SK-N-SH (cell line): ENCODE data around the gene LIN7C. TPM values are rescaled to one million over a fixed set of nuclear protein-coding genes. Genes with fewer than 3 reads are reported as not detected.

Experiments
- CTCF ChIA-PET: fragments of 300-600, 350-600 bp; formaldehyde crosslinking; extraction: SDS; loops from one replicate; lab custom pipeline; 2021; lab: Yijun Ruan, JAX
- POLR2A ChIA-PET: fragments of 350-600 bp; sonication (Branson Sonifier 250); formaldehyde crosslinking; extraction: SDS; loops from one replicate; lab custom pipeline; 2020; ENCODE audit warnings: antibody characterized with exemption, inconsistent platforms; lab: Yijun Ruan, JAX
- DNase-seq: peaks from one replicate; pipeline ENCODE4 v3.0.0; 2012
- H2AFZ ChIP-seq: fragments of 200-600 bp; sonication (generic); 2 replicates; pipeline ENCODE4 v1.8.1; 2016; ENCODE audit warnings: antibody characterized with exemption, mild to moderate bottlenecking, low read depth
- H3F3A ChIP-seq: fragments of 200-600 bp; sonication (generic); replicated peaks from 2 replicates; pipeline ENCODE3; 2016; ENCODE audit warnings: antibody characterized with exemption, mild to moderate bottlenecking; ENCODE audit not compliant: insufficient read depth
- H3K27ac ChIP-seq, 2 experiments: fragments of 200-500 bp in 1 of 2; fragments of 200-600 bp in 1 of 2; sonication (Bioruptor generic) in 1 of 2; sonication (generic), shearing (Covaris generic) in 1 of 2; 2 replicates each; pipeline versions ENCODE4 v1.5.1 to v1.6.1; 2014 to 2016; ENCODE audit warnings: low read depth in 2 of 2, inconsistent platforms in 1 of 2, low read length in 1 of 2, mild to moderate bottlenecking in 1 of 2, mixed read lengths in 1 of 2
- H3K27me3 ChIP-seq: fragments of 200-600 bp; sonication (generic), shearing (Covaris generic); 2 replicates; pipeline ENCODE4 v1.6.1; 2016; ENCODE audit warnings: mixed run types; ENCODE audit not compliant: insufficient read depth
- H3K36me3 ChIP-seq, 2 experiments: fragments of 200-500 bp in 1 of 2; fragments of 200-600 bp in 1 of 2; sonication (Bioruptor generic) in 1 of 2; sonication (generic) in 1 of 2; replicated peaks in 1 of 2; 2 replicates each; pipeline versions ENCODE3 to v1.5.1; 2014 to 2016; ENCODE audit warnings: low read length in 1 of 2, mild to moderate bottlenecking in 1 of 2; ENCODE audit not compliant: insufficient read depth in 2 of 2, control insufficient read depth in 1 of 2
- H3K4me1 ChIP-seq, 2 experiments: fragments of 200-500 bp in 1 of 2; fragments of 200-600 bp in 1 of 2; sonication (Bioruptor generic) in 1 of 2; sonication (generic), shearing (Covaris generic) in 1 of 2; 2 replicates each; pipeline versions ENCODE4 v1.5.1 to v1.6.1; 2014 to 2016; ENCODE audit warnings: low read depth in 1 of 2, low read length in 1 of 2, mixed run types in 1 of 2; ENCODE audit not compliant: insufficient read depth in 2 of 2, control insufficient read depth in 1 of 2
- H3K4me2 ChIP-seq: fragments of 200-600 bp; sonication (generic), shearing (Covaris generic); 2 replicates; pipeline ENCODE4 v1.6.1; 2017; ENCODE audit warnings: mixed run types
- H3K4me3 ChIP-seq, 2 experiments: fragments of 200-500 bp in 1 of 2; fragments of 200-600 bp in 1 of 2; sonication (Bioruptor generic) in 1 of 2; sonication (generic), shearing (Covaris generic) in 1 of 2; 2 replicates each; pipeline versions ENCODE4 v1.5.1 to v1.8.1; 2014 to 2016; ENCODE audit warnings: low read depth in 2 of 2, inconsistent platforms in 1 of 2, low read length in 1 of 2, mild to moderate bottlenecking in 1 of 2, mixed read lengths in 1 of 2, moderate library complexity in 1 of 2
- H3K79me2 ChIP-seq: fragments of 200-600 bp; sonication (generic); 2 replicates; pipeline ENCODE4 v1.8.1; 2017; ENCODE audit warnings: mild to moderate bottlenecking; ENCODE audit not compliant: insufficient read depth
- H3K9ac ChIP-seq: fragments of 200-600 bp; sonication (generic); 2 replicates; pipeline ENCODE4 v1.6.1; 2017; ENCODE audit warnings: mixed run types
- H3K9me2 ChIP-seq: fragments of 200-600 bp; sonication (generic); 2 replicates; pipeline ENCODE4 v1.6.1; 2017; ENCODE audit warnings: mixed run types
- H3K9me3 ChIP-seq: fragments of 200-600 bp; sonication (generic); 2 replicates; pipeline ENCODE4 v1.6.1; 2017; ENCODE audit warnings: mixed run types, mild to moderate bottlenecking, moderate library complexity
- H4K20me1 ChIP-seq: fragments of 200-600 bp; sonication (generic); 2 replicates; pipeline ENCODE4 v1.6.1; 2017; ENCODE audit warnings: mild to moderate bottlenecking, mixed run types; ENCODE audit not compliant: insufficient read depth
- CTCF ChIP-seq: fragments of 200-600 bp; sonication (generic); IDR thresholded peaks from 2 replicates; pipeline ENCODE4 v1.6.1; 2017; ENCODE audit warnings: antibody characterized with exemption, mild to moderate bottlenecking, moderate library complexity
- ELF1 ChIP-seq: IDR thresholded peaks from 2 replicates; pipeline ENCODE4 v1.4.0; 2012
- NRF1 ChIP-seq: IDR thresholded peaks from 2 replicates; pipeline ENCODE4 v1.6.1; 2012; ENCODE audit warnings: low read depth, mild to moderate bottlenecking, low read length
- RCOR1 ChIP-seq: fragments of 150-350 bp; IDR thresholded peaks from 2 replicates; pipeline ENCODE4 v1.6.1; 2017; ENCODE audit warnings: antibody characterized with exemption, low read length
- RXRA ChIP-seq: IDR thresholded peaks from 2 replicates; pipeline ENCODE4 v1.4.0; 2012; ENCODE audit warnings: low read depth, mild to moderate bottlenecking, borderline replicate concordance
- SMC3 ChIP-seq: IDR thresholded peaks from 2 replicates; pipeline ENCODE4 v1.6.1; 2012; ENCODE audit warnings: low read depth, low read length, improper control_type of control experiment
- TAF1 ChIP-seq: IDR thresholded peaks from 2 replicates; pipeline ENCODE4 v1.6.1; 2012; ENCODE audit warnings: low read depth, mild to moderate bottlenecking, low read length, moderate library complexity, borderline replicate concordance
- TCF12 ChIP-seq: IDR thresholded peaks from 2 replicates; pipeline ENCODE4 v1.4.0; 2012
- TEAD4 ChIP-seq: IDR thresholded peaks from 2 replicates; pipeline ENCODE4 v1.4.0; 2012; ENCODE audit warnings: mild to moderate bottlenecking, borderline replicate concordance; ENCODE audit not compliant: insufficient read depth
- USF1 ChIP-seq: IDR thresholded peaks from 2 replicates; pipeline ENCODE4 v1.4.0; 2012; ENCODE audit warnings: low read depth, borderline replicate concordance
- polyA plus RNA-seq, 3 experiments: library from polyadenylated mRNA; depleted of rRNA; stranded (reverse); fragments of >200 nt; gene quantifications; 2 replicates each; pipeline ENCODE4 v1.2.3, GENCODE V29; 2012
- TF ChIP-seq, protein P1 (sequence below): IDR thresholded peaks from 2 replicates; pipeline ENCODE4 v1.4.0; 2012; ENCODE audit warnings: low read depth, borderline replicate concordance
- TF ChIP-seq, protein P2 (sequence below): IDR thresholded peaks from 2 replicates; pipeline ENCODE4 v1.6.1; 2012; ENCODE audit warnings: mild to moderate bottlenecking, low read depth, low read length, moderate library complexity

Gene LIN7C
- polyA plus RNA-seq, 1 of the 3 experiments (the other 2 are of a cell fraction) = 7.3 TPM

DNA sequence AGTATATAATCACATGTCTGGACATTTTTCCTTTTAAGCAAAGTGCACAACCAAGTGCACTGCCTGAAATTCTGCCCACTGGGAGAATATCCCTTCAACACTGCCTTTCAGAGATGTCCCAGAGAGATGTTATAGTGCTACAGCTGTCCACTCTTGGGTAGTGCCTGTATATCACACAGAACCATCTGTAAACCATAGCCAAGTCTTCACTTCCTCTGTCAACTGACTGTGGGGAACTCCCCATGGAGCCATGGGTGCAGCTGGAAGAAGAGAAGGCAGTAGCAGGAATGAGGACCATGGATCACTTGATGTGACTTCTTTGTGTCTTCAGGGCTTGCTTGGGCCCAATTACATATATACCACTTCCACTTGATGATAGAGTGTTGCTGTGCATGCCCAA, 44.6 kb upstream of the LIN7C start (continued):
- no peak for TF ChIP-seq USF1

GRCh38 chr11:27545946-27546345, 39.4 kb upstream of the LIN7C start:
- Histone ChIP-seq H3K27me3 (no peaks in the 10 kb centered on the region), H3K4me1 (no peaks in the 10 kb centered on the region), H2AFZ (no peak overlapping the region), H3K36me3 (no peaks in the 10 kb centered on the region), H3K27ac (no peak overlapping the region), H3K9me2 (no peaks in the 10 kb centered on the region), H4K20me1 (no peaks in the 10 kb centered on the region), H3K4me3 (no peak overlapping the region), H3F3A (no peaks in the 10 kb centered on the region), H3K9ac (no peak overlapping the region), H3K9me3 (no peaks in the 10 kb centered on the region), H3K79me2 (no peaks in the 10 kb centered on the region), H3K4me2 (no peak overlapping the region)
- no peak for DNase-seq
- CTCF ChIA-PET = no interaction called here
- POLR2A ChIA-PET = no interaction called here
- TF ChIP-seq ELF1 = no peak
- TF ChIP-seq, protein P1, sequence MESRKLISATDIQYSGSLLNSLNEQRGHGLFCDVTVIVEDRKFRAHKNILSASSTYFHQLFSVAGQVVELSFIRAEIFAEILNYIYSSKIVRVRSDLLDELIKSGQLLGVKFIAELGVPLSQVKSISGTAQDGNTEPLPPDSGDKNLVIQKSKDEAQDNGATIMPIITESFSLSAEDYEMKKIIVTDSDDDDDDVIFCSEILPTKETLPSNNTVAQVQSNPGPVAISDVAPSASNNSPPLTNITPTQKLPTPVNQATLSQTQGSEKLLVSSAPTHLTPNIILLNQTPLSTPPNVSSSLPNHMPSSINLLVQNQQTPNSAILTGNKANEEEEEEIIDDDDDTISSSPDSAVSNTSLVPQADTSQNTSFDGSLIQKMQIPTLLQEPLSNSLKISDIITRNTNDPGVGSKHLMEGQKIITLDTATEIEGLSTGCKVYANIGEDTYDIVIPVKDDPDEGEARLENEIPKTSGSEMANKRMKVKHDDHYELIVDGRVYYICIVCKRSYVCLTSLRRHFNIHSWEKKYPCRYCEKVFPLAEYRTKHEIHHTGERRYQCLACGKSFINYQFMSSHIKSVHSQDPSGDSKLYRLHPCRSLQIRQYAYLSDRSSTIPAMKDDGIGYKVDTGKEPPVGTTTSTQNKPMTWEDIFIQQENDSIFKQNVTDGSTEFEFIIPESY = no peak
- TF ChIP-seq RCOR1 = no peak
- TF ChIP-seq, protein P2, sequence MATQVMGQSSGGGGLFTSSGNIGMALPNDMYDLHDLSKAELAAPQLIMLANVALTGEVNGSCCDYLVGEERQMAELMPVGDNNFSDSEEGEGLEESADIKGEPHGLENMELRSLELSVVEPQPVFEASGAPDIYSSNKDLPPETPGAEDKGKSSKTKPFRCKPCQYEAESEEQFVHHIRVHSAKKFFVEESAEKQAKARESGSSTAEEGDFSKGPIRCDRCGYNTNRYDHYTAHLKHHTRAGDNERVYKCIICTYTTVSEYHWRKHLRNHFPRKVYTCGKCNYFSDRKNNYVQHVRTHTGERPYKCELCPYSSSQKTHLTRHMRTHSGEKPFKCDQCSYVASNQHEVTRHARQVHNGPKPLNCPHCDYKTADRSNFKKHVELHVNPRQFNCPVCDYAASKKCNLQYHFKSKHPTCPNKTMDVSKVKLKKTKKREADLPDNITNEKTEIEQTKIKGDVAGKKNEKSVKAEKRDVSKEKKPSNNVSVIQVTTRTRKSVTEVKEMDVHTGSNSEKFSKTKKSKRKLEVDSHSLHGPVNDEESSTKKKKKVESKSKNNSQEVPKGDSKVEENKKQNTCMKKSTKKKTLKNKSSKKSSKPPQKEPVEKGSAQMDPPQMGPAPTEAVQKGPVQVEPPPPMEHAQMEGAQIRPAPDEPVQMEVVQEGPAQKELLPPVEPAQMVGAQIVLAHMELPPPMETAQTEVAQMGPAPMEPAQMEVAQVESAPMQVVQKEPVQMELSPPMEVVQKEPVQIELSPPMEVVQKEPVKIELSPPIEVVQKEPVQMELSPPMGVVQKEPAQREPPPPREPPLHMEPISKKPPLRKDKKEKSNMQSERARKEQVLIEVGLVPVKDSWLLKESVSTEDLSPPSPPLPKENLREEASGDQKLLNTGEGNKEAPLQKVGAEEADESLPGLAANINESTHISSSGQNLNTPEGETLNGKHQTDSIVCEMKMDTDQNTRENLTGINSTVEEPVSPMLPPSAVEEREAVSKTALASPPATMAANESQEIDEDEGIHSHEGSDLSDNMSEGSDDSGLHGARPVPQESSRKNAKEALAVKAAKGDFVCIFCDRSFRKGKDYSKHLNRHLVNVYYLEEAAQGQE = no peak
- TF ChIP-seq CTCF = no peak
- TF ChIP-seq RXRA = no peak
- TF ChIP-seq TCF12 = no peak
- TF ChIP-seq TAF1 = no peak
- no peak for TF ChIP-seq SMC3
- no peak for TF ChIP-seq TEAD4
- no peak for TF ChIP-seq NRF1
